Measurements from ENCODE around the gene HFE. TPM values are rescaled to one million over a fixed set of nuclear protein-coding genes. Genes with fewer than 3 reads are reported as not detected.

HFE gene
- total and polyA plus RNA-seq, 8 donors: 1.5 to 8.2 (median 3.7) TPM

DNA sequence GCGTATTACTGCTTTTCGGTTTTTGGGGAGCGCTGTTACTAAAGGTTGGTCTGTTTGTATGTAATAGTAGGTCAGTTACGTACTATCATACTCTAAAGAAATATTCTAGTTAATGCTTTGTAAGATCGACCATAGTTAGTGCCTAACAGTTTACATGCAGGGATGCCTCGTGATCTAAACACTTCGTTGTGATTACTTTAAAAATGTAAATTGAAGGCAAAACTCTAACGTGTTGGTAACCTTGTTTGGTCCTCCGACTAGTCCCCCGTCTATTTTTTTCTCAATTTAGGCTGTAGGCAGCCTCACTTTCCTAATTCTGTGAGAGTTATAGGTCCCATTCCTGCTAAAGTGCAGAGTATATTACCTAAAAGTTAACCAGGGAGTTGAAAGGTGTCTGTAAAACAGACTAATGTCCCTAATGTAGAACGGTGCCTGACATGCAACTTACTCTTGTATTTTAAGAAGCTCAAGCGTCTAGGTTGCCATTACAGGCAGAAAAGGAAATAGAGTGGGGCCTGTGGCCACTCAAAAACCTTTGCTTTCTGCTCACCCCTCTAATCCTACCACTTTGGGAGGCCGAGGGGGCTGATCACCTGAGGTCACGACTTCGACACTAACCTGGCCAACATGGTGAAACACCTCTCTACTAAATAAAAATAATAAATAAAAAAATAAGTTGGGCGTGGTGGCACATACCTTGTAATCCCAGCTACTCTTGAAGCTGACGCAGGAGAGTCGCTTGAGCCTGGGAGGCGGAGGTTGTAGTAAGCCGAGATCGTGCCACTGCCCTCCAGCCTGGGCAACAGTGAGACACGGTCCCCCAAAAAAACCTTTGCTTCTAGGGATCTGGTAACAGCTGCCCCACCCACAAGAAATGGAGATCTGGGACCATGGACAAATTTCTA is 37.8 kb downstream of the HFE start:
- intact Hi-C loops (cut with DNase I; ENCODE audit: low total_unique reads): no loop called here
- H3K4me3 ChIP-seq: peak overlapping the region; percentile 61 to 80 (median 69)
- peak overlapping the region; percentile 93 to 100 (median 98) for H3K27ac ChIP-seq
- no peaks in the 10 kb centered on the region for H3K9me3 ChIP-seq
- TF ChIP-seq, protein P1, sequence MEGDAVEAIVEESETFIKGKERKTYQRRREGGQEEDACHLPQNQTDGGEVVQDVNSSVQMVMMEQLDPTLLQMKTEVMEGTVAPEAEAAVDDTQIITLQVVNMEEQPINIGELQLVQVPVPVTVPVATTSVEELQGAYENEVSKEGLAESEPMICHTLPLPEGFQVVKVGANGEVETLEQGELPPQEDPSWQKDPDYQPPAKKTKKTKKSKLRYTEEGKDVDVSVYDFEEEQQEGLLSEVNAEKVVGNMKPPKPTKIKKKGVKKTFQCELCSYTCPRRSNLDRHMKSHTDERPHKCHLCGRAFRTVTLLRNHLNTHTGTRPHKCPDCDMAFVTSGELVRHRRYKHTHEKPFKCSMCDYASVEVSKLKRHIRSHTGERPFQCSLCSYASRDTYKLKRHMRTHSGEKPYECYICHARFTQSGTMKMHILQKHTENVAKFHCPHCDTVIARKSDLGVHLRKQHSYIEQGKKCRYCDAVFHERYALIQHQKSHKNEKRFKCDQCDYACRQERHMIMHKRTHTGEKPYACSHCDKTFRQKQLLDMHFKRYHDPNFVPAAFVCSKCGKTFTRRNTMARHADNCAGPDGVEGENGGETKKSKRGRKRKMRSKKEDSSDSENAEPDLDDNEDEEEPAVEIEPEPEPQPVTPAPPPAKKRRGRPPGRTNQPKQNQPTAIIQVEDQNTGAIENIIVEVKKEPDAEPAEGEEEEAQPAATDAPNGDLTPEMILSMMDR (IDR thresholded peaks at IDR 0.05): no peak
- TF ChIP-seq POLR2A (IDR thresholded peaks at IDR 0.05): peak in 1 of 4 donors; percentile 2
- WGBS, 5 donors: 0 to 1% (median 0%) methylated on average over 22 of the region's 22 CpGs
- no peaks in the 10 kb centered on the region for H3K27me3 ChIP-seq
- peak; percentile 41 to 64 for DNase-seq
- H3K4me1 ChIP-seq: peaks cover 16 to 60% (median 39%) of the 10 kb centered on the region in 4 donors
- H3K36me3 ChIP-seq: peaks cover 4 to 24% (median 17%) of the 10 kb centered on the region in 4 donors

GRCh38 chr6:26126394-26127235 is 39.4 kb downstream of the HFE start:
- Histone ChIP-seq H3K27me3 (no peaks in the 10 kb centered on the region), H3K27ac (peak overlapping the region; percentile 93 to 100 (median 98)), H3K4me1 (peaks cover 16 to 60% (median 47%) of the 10 kb centered on the region in 4 donors), H3K36me3 (peaks cover 4 to 38% (median 31%) of the 10 kb centered on the region in 4 donors), H3K9me3 (no peaks in the 10 kb centered on the region), H3K4me3 (peak overlapping the region; percentile 61 to 80 (median 69))
- no peak for TF ChIP-seq POLR2AphosphoS5 (IDR thresholded peaks at IDR 0.05)
- TF ChIP-seq, protein P1 (IDR thresholded peaks at IDR 0.05): no peak
- TF ChIP-seq EP300 (IDR thresholded peaks at IDR 0.05): no peak
- TF ChIP-seq POLR2A (IDR thresholded peaks at IDR 0.05): no peak
- intact Hi-C loops (cut with DNase I; ENCODE audit: low total_unique reads): no loop called here
- DNase-seq: no peak
- WGBS, 5 donors: 4 to 9% (median 7%) methylated on average over 8 of the region's 8 CpGs

DNA sequence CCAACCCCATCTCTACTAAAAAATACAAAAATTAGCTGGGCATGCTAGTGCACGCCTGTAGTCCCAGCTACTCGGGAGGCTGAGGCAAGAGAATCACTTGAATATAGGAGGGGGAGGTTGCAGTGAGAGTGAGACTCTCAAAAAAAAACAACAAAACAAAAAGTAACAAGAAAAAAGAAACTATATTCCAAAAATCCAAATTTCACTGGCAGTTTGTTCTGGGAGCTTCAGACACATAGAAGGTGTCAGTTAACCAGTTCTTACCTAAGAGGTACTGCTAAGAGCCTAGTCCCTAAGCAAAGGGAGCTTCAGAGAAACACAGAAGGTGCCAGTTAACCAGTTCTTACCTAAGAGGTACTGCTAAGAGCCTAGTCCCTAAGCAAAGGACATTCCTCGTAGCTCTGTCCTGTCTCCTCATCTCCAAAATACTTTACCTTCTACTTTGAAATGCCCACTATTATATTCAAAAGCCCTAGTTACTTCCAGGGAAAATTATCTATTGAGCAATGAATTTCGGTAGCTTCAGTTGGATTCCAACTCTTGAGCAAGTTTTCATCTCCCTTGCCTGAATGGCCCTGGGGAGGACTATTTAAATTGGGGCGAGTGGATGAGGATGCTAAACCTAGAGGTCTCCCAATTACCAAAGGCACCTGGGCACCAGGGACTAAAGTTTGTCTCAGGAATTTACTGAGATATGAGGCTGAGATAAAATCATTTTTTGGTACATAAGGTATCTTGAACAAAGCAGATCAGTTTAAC is 41.0 kb downstream of the HFE start:
- peak overlapping the region in 2 of 4 donors; percentile 61 to 70 for H3K4me3 ChIP-seq
- H3K36me3 ChIP-seq: peaks cover 4 to 52% (median 37%) of the 10 kb centered on the region in 4 donors
- H3K27ac ChIP-seq: peak overlapping the region in 1 of 5 donors; percentile 99
- 83 to 91% (median 86%) methylated on average over 5 of the region's 5 CpGs for WGBS, 5 donors
- H3K9me3 ChIP-seq: no peaks in the 10 kb centered on the region
- H3K27me3 ChIP-seq: no peaks in the 10 kb centered on the region
- TF ChIP-seq POLR2AphosphoS5 (IDR thresholded peaks at IDR 0.05) (no peak), POLR2A (IDR thresholded peaks at IDR 0.05) (no peak), EP300 (IDR thresholded peaks at IDR 0.05) (no peak)
- TF ChIP-seq, protein P1 (IDR thresholded peaks at IDR 0.05): no peak
- DNase-seq: no peak
- H3K4me1 ChIP-seq: peaks cover 16 to 55% (median 44%) of the 10 kb centered on the region in 4 donors
- intact Hi-C loops (cut with DNase I; ENCODE audit: low total_unique reads): no loop called here
